DOHH2 (cell line): ENCODE results near the gene RASGRP1.

ENCODE experiments used
- H3F3A ChIP-seq: fragments of 200-600 bp; sonication (generic), shearing (Covaris generic); 2 replicates; pipeline ENCODE4 v1.6.0; 2016; ENCODE audit warnings: antibody characterized with exemption, mild to moderate bottlenecking; ENCODE audit not compliant: control insufficient read depth, insufficient read depth
- H3K27ac ChIP-seq: fragments of 200-600 bp; sonication (generic); 2 replicates; pipeline ENCODE4 v1.5.1; 2014; ENCODE audit warnings: low read depth, mild to moderate bottlenecking, low read length, moderate library complexity
- H3K27me3 ChIP-seq: fragments of 200-600 bp; sonication (generic); 2 replicates; pipeline ENCODE4 v1.6.1; 2014; ENCODE audit warnings: mild to moderate bottlenecking, low read length, mixed read lengths; ENCODE audit not compliant: control insufficient read depth
- H3K36me3 ChIP-seq: fragments of 200-600 bp; sonication (generic); 2 replicates; pipeline ENCODE4 v1.6.1; 2014; ENCODE audit warnings: mild to moderate bottlenecking, low read length, moderate library complexity, mixed read lengths; ENCODE audit not compliant: control insufficient read depth
- H3K4me1 ChIP-seq: fragments of 200-600 bp; sonication (generic); 2 replicates; pipeline ENCODE4 v1.6.1; 2014; ENCODE audit warnings: mild to moderate bottlenecking, low read length, mixed read lengths; ENCODE audit not compliant: control insufficient read depth
- H3K4me2 ChIP-seq: fragments of 200-600 bp; sonication (generic); 2 replicates; pipeline ENCODE4 v1.6.0; 2014; ENCODE audit warnings: mild to moderate bottlenecking, low read length, moderate library complexity
- H3K4me3 ChIP-seq: fragments of 200-600 bp; sonication (generic); 2 replicates; pipeline ENCODE4 v1.5.1; 2014; ENCODE audit warnings: mild to moderate bottlenecking, low read length, mixed read lengths
- H3K79me2 ChIP-seq: fragments of 200-600 bp; sonication (generic); 2 replicates; pipeline ENCODE4 v1.6.1; 2014; ENCODE audit warnings: mild to moderate bottlenecking, low read length, mixed read lengths; ENCODE audit not compliant: control insufficient read depth
- H3K9me2 ChIP-seq: fragments of 200-600 bp; sonication (generic); replicated peaks from 2 replicates; pipeline ENCODE4 v1.6.1; 2014; ENCODE audit warnings: mild to moderate bottlenecking, low read length, mixed read lengths; ENCODE audit not compliant: control insufficient read depth
- H3K9me3 ChIP-seq: fragments of 200-600 bp; sonication (generic); 2 replicates; pipeline ENCODE4 v1.6.1; 2014; ENCODE audit warnings: antibody characterized with exemption, low read length, mixed read lengths; ENCODE audit not compliant: control insufficient read depth, insufficient read depth
- H4K20me1 ChIP-seq: fragments of 200-600 bp; sonication (generic); 2 replicates; pipeline ENCODE4 v1.6.0; 2014; ENCODE audit warnings: low read depth, mild to moderate bottlenecking, antibody characterized with exemption, low read length, moderate library complexity; ENCODE audit not compliant: control insufficient read depth, insufficient read depth
- CTCF ChIP-seq: fragments of 200-600 bp; sonication (generic); IDR thresholded peaks from one replicate; pipeline ENCODE4 v1.5.1; 2014; ENCODE audit warnings: antibody characterized with exemption, mild to moderate bottlenecking, low read depth, low read length; ENCODE audit not compliant: poor library complexity, severe bottlenecking
- EZH2phosphoT487 ChIP-seq: fragments of 200-600 bp; sonication (generic); IDR thresholded peaks from 2 replicates; pipeline ENCODE4 v1.6.1; 2017; ENCODE audit warnings: borderline replicate concordance, mild to moderate bottlenecking, antibody characterized with exemption, low read length, moderate library complexity, mixed read lengths

The RASGRP1 gene

GRCh38 chr15:38551720-38552648 is 12.6 kb downstream of the RASGRP1 start:
- Histone ChIP-seq H3K9me3 (no peaks in the 10 kb centered on the region), H3F3A (no peaks in the 10 kb centered on the region), H3K36me3 (no peaks in the 10 kb centered on the region), H3K27ac (no peak overlapping the region), H3K79me2 (no peaks in the 10 kb centered on the region), H3K4me1 (no peaks in the 10 kb centered on the region), H3K4me2 (no peak overlapping the region), H3K9me2 (no peaks in the 10 kb centered on the region), H4K20me1 (no peaks in the 10 kb centered on the region), H3K4me3 (no peak overlapping the region), H3K27me3 (no peaks in the 10 kb centered on the region)
- TF ChIP-seq CTCF, result no peak
- no peak for TF ChIP-seq EZH2phosphoT487

- H4K20me1 ChIP-seq, result no peaks in the 10 kb centered on the region
- no peak overlapping the region for H3K27ac ChIP-seq
- H3K4me1 ChIP-seq, result no peaks in the 10 kb centered on the region
- H3K9me3 ChIP-seq, result no peaks in the 10 kb centered on the region
- no peaks in the 10 kb centered on the region for H3F3A ChIP-seq
- H3K4me2 ChIP-seq, result no peak overlapping the region
- no peaks in the 10 kb centered on the region for H3K9me2 ChIP-seq
- H3K27me3 ChIP-seq, result no peaks in the 10 kb centered on the region
- no peaks in the 10 kb centered on the region for H3K79me2 ChIP-seq
- no peaks in the 10 kb centered on the region for H3K36me3 ChIP-seq
- H3K4me3 ChIP-seq, result no peak overlapping the region
- TF ChIP-seq CTCF, result no peak
- TF ChIP-seq EZH2phosphoT487, result no peak
Measured at GRCh38 chr15:38549222-38549621, 15.4 kb downstream of the RASGRP1 start.

- Histone ChIP-seq H3K4me1 (no peaks in the 10 kb centered on the region), H3K36me3 (no peaks in the 10 kb centered on the region), H4K20me1 (no peaks in the 10 kb centered on the region), H3K27ac (no peak overlapping the region), H3K9me2 (no peaks in the 10 kb centered on the region), H3F3A (no peaks in the 10 kb centered on the region), H3K4me3 (no peak overlapping the region), H3K79me2 (no peaks in the 10 kb centered on the region), H3K4me2 (no peak overlapping the region), H3K27me3 (no peaks in the 10 kb centered on the region), H3K9me3 (no peaks in the 10 kb centered on the region)
- TF ChIP-seq EZH2phosphoT487 (no peak), CTCF (no peak)
Measured at GRCh38 chr15:38547255-38547997, 17.2 kb downstream of the RASGRP1 start.
